Measurements from ENCODE around the gene MINDY4.

GRCh38 chr7:30789334-30789711, 18.1 kb downstream of the MINDY4 start:
- no peak for TF ChIP-seq CTCF (IDR thresholded peaks at IDR 0.05)
- TF ChIP-seq EP300 (IDR thresholded peaks at IDR 0.05; ENCODE audit: low read depth) = no peak

All from transverse colon (tissue), 3 donors.